ENCODE results near the gene PARN.

PARN gene

GRCh38 chr16:14527411-14528044, 102.5 kb downstream of the PARN start:
- no peak for DNase-seq

DNA sequence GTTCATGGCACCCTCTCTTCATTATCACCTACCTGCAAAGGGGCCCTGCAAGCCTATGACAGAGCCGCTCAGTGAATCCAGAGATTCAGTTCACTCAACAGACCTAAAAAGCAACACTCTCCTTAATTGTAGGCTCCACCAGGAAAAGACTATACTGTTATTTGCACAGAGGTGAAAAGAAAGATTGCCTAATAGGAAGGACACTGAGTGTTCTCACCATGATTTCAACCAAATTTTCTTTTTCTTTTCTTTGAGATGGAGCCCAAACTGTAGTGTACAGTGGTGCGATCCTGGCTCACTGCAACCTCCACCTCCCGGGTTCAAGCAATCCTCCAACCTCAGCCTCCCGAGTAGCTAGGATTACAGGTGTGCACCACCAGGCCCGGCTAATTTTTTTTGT, 104.5 kb downstream of the PARN start:
- no peak for DNase-seq

GRCh38 chr16:14524979-14525378, 105.1 kb downstream of the PARN start:
- no peak for DNase-seq

GRCh38 chr16:14523632-14524031, 106.4 kb downstream of the PARN start:
- no peak for DNase-seq

DNA sequence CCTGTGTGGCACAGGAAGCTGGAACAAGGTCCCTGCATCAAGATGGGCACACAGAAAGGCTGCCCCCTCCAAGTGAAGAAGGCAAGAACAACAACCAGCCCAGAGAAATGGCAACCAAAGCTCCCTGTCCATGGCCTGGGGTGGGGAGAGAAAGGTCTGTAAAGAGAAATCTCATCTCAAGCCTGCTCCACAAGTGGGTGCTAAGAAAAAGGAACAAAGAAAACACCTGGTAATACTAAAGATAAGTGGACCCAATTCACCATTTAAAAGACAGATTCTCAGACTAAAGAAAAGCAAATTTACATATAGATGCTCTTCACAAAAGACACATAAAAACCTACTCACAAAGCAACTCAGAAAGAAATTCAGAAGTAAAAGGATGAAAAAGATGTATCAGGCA, 107.4 kb downstream of the PARN start:
- no peak for DNase-seq

DNA sequence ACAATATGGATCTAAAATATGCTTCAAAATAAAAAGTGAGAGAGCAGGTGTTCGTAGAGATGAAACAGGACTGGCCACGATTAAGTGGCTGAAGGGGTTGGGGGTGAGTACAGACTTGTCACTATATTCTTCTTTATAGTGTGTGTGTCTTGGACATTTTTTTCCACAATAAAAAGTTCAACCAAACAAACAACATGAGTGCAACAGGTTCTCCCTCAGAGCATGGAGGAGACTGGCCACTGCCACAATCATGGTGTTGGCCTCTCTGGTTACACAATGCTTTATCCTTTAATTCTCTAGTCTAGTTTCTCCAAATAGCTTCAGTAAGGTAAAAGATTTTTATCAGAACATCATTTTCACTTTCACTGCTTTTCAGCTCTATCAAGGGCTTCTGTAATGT, 109.3 kb downstream of the PARN start:
- no peak for DNase-seq

GRCh38 chr16:14514967-14515366, 115.1 kb downstream of the PARN start:
- no peak for DNase-seq

DNA sequence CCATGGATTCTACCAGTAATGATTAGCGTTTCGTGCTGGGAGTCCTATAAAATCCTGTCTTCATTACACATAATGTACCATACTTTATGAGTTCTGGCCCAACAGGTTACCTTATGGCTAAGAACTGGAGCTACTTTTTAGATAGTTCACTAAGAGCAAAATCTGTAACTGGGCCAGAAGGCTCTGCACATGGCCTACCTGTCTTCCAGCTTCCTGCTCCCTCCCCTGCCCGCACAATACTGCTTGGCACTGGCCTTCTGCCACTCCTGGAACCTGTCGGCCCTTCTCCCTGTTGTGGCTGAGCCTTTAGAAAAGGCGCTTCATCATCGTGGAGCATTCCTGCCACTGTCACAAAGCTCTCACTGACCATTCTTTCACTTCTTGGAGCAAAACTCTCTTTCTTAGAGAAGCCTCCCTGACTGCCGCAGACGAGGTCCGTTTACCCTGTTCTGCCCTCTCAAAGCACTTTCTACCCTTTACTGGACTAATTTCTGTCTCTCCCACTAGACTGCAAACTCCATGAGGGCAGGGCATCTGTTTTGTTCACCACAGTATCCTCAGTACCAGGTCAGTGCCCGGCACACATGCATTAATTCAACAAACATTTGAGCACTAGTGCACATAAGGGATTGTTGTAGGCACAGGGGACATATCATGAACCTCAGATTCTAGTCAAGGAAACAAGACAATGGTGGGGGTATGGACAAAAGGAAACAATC, 116.5 kb downstream of the PARN start:
- DNase-seq = no peak

- DNase-seq = no peak
These were observed 118.3 kb downstream of the PARN start for GRCh38 chr16:14511800-14512135.

- DNase-seq = no peak
These were observed 118.9 kb downstream of the PARN start for GRCh38 chr16:14510939-14511799.

- no peak for DNase-seq
These were observed 119.5 kb downstream of the PARN start for GRCh38 chr16:14510581-14510938.

GRCh38 chr16:14509675-14510132, 120.4 kb downstream of the PARN start:
- DNase-seq = no peak

GRCh38 chr16:14509055-14509454, 121.0 kb downstream of the PARN start:
- no peak for DNase-seq

GRCh38 chr16:14505846-14506245, 124.2 kb downstream of the PARN start:
- no peak for DNase-seq

GRCh38 chr16:14502932-14503741, 126.9 kb downstream of the PARN start:
- no peak for DNase-seq

- no peak for DNase-seq
These were observed 127.7 kb downstream of the PARN start for GRCh38 chr16:14502256-14502875.

DNA sequence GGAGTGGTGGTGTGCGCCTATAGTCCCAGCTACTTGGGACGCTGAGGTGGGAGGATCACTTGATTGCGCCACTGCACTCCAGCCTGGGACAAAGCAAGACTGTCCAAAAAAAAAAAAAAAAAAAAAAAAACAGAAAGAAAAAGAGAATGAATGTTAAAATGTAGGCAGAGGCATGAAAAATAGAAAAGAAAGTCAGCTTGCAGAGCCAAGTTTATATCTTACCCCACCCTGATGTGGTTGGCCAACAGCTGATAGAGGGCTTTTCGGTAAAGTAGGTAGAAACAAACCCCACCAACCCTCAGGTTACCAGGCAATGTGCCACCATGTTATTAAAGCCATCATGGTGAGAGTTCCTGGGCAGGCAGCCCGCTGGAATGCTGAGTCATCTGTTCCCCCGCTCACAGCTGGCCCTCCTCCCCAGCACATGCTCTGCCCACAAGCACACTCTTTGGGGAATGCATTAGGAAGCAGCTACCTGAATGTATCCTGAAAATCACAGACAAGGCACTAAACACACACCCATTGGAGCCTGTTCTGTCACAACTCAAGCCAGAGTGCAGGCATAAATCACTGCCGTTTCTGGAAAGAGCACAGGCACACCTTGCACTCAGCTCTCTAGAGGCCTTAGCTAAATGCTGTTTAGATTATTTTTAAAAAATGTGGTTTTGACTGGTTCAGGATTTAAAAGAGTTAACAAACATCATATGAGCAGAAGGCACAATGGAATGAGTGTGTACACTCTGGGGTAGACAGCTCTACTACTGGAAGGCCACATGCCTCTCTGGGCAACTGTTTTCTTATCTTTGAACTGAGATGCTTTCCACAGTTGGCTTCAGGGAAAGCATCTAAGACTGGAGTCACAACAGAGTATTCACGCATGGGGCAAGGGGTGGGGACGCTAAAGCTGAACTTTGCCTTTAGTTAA, 128.5 kb downstream of the PARN start:
- no peak for DNase-seq

GRCh38 chr16:14500791-14501190, 129.3 kb downstream of the PARN start:
- DNase-seq = no peak

DNA sequence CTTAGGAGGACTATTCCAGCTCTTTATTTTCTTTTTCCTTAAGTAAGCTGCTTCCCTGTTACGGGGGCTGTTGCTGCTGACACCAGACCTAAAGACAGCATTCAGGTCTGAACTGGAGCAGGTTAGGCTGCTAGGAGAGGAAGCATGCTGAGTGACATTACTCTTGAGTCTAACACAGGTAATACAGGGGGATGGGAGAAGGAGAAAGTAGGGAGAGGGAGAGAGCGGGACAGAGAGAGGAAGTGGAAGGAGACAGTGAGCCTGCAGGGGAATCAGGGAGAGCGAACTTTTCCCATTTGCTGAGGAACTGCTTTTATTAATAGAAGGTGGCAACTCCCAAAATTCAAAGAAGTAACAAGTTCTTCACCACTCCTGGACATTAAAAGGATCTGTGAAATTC, 130.9 kb downstream of the PARN start:
- no peak for DNase-seq

- no peak for DNase-seq
These were observed 132.6 kb downstream of the PARN start for GRCh38 chr16:14497245-14498082.

GRCh38 chr16:14496786-14497185, 133.3 kb downstream of the PARN start:
- DNase-seq = no peak

Measured in CD4-positive, alpha-beta T cell treated with Interleukin-1 beta for 1 hour (primary cell).